Sigmoid colon (tissue), 4 donors: ENCODE data around the gene RNF126.

Experiments
- EP300 ChIP-seq, 4 donors: sonication (generic); formaldehyde crosslinking; IDR thresholded peaks; one replicate each; pipeline ENCODE4 v1.6.1; 2017; ENCODE audit warnings: antibody characterized with exemption in 4 of 4
- POLR2A ChIP-seq, 2 donors: fragments of 450-650 bp; IDR thresholded peaks; one replicate each; pipeline ENCODE4 v1.6.1; 2016; ENCODE audit warnings: antibody characterized with exemption in 2 of 2, mild to moderate bottlenecking in 2 of 2, moderate library complexity in 2 of 2
- POLR2AphosphoS5 ChIP-seq, 4 donors: sonication (generic); formaldehyde crosslinking; IDR thresholded peaks; one replicate each; pipeline ENCODE4 v1.6.1; 2017; ENCODE audit warnings: antibody characterized with exemption in 4 of 4
- TF ChIP-seq, protein P1 (sequence below), 4 experiments: fragments of 450-650 bp in 3 of 4; fragments of 200-600 bp in 1 of 4; IDR thresholded peaks; one replicate each; pipeline ENCODE4 v1.5.1; 2016 to 2019; ENCODE audit warnings: antibody characterized with exemption in 4 of 4, mild to moderate bottlenecking in 3 of 4, moderate library complexity in 2 of 4

GRCh38 chr19:607301-608154 lies 55.5 kb downstream of the RNF126 start:
- TF ChIP-seq POLR2A (IDR thresholded peaks at IDR 0.05) (no peak), EP300 (IDR thresholded peaks at IDR 0.05) (no peak), POLR2AphosphoS5 (IDR thresholded peaks at IDR 0.05) (no peak)
- TF ChIP-seq, protein P1, sequence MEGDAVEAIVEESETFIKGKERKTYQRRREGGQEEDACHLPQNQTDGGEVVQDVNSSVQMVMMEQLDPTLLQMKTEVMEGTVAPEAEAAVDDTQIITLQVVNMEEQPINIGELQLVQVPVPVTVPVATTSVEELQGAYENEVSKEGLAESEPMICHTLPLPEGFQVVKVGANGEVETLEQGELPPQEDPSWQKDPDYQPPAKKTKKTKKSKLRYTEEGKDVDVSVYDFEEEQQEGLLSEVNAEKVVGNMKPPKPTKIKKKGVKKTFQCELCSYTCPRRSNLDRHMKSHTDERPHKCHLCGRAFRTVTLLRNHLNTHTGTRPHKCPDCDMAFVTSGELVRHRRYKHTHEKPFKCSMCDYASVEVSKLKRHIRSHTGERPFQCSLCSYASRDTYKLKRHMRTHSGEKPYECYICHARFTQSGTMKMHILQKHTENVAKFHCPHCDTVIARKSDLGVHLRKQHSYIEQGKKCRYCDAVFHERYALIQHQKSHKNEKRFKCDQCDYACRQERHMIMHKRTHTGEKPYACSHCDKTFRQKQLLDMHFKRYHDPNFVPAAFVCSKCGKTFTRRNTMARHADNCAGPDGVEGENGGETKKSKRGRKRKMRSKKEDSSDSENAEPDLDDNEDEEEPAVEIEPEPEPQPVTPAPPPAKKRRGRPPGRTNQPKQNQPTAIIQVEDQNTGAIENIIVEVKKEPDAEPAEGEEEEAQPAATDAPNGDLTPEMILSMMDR (IDR thresholded peaks at IDR 0.05) = no peak
